ENCODE data around the gene ALDOB. TPM values are rescaled to one million over a fixed set of nuclear protein-coding genes. Genes with fewer than 3 reads are reported as not detected.

Gene ALDOB
- total and polyA plus RNA-seq, 2 of the 13 experiments (the other 11 are each of a cell fraction or from before 2014, with no cell fraction given) = 0.29 to 0.97 TPM

DNA sequence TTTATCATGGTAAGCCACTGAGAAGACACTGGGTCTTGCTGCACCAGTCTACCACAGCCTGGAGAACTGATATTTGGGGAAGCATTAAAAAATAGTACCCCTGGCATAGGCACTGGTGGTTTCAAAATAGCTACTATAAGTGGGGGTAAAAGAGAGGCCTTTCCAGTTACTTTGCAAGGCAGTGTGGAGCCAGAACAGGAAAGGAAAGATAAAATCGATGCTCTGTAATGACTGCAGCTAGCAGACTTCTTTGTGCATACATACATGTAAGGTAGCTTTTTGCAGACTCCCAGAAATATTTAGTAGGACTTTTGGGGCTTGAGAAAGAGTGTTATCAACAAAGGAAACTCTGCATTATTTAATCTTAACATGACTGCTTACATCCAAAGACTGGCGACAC is 31.3 kb upstream of the ALDOB start:
- in situ Hi-C loops (cut with HindIII; ENCODE audit: extremely low pct_ligation_motif_present, low pct_unique_long_range_greater_than_20kb) (no loop called here), intact Hi-C loops (cut with micrococcal nuclease; ENCODE audit: unreplicated experiment) (no loop called here)
- H3K79me2 ChIP-seq (ENCODE audit: insufficient read depth, low read length) = no peaks in the 10 kb centered on the region
- no TSS peak for BruUV-seq (replicated peaks)
- ATAC-seq = no peak
- no peak for DNase-seq (ENCODE audit: low spot score)
- no peak overlapping the region for H3K4me2 ChIP-seq (ENCODE audit: low read depth, low read length)
- no peak for FAIRE-seq
- H3K27me3 ChIP-seq (ENCODE audit: control insufficient read depth in 1 of 2, insufficient read depth in 2 of 2, low read length in 2 of 2) = no peaks in the 10 kb centered on the region
- WGBS (ENCODE audit: low lambda C conversion rate) = 25% methylated on average over 2 of the region's 2 CpGs
- no peak overlapping the region for H3K4me3 ChIP-seq (replicated peaks in 1 of 3; ENCODE audit: insufficient read depth in 1 of 3, low read depth in 2 of 3, low read length in 3 of 3)
- peaks cover 14% of the 10 kb centered on the region; the same call in 1 of the 2 replicates for H3K4me1 ChIP-seq (ENCODE audit: insufficient read depth, low read length)
- no peak overlapping the region for H3K27ac ChIP-seq (ENCODE audit: extremely low read length, insufficient read depth, low read length)
- CTCF ChIA-PET (ENCODE audit: low intra/inter-chr PET ratio, low total read pairs) = no interaction called here
- no peaks in the 10 kb centered on the region for H4K20me1 ChIP-seq (ENCODE audit: insufficient read depth, low read length)
- POLR2A ChIA-PET = no interaction called here
- H3K36me3 ChIP-seq (replicated peaks in 1 of 2; ENCODE audit: control insufficient read depth in 1 of 2, insufficient read depth in 2 of 2, low read length in 2 of 2) = no peaks in the 10 kb centered on the region
- no peak overlapping the region for H2AFZ ChIP-seq (ENCODE audit: low read length)
- no peaks in the 10 kb centered on the region for H3K9me3 ChIP-seq (ENCODE audit: low read length)
- TF ChIP-seq, protein P1, sequence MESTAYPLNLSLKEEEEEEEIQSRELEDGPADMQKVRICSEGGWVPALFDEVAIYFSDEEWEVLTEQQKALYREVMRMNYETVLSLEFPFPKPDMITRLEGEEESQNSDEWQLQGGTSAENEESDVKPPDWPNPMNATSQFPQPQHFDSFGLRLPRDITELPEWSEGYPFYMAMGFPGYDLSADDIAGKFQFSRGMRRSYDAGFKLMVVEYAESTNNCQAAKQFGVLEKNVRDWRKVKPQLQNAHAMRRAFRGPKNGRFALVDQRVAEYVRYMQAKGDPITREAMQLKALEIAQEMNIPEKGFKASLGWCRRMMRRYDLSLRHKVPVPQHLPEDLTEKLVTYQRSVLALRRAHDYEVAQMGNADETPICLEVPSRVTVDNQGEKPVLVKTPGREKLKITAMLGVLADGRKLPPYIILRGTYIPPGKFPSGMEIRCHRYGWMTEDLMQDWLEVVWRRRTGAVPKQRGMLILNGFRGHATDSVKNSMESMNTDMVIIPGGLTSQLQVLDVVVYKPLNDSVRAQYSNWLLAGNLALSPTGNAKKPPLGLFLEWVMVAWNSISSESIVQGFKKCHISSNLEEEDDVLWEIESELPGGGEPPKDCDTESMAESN (CRISPR knock-in tag; conservative IDR thresholded peaks at IDR 0.05) = no peak
- TF ChIP-seq XRCC5 (optimal IDR thresholded peaks at IDR 0.05; ENCODE audit: low read length) (no peak), THAP11 (CRISPR knock-in tag; IDR thresholded peaks at IDR 0.05) (no peak), ZNF20 (CRISPR knock-in tag; IDR thresholded peaks at IDR 0.05) (no peak), ELF1 (CRISPR knock-in tag; IDR thresholded peaks at IDR 0.05) (no peak), ZNF598 (CRISPR knock-in tag; IDR thresholded peaks at IDR 0.05; ENCODE audit: borderline replicate concordance) (no peak), ETV6 (CRISPR knock-in tag; conservative IDR thresholded peaks at IDR 0.05) (no peak), TGIF2 (CRISPR knock-in tag; IDR thresholded peaks at IDR 0.05) (no peak), SMAD3 (CRISPR knock-in tag; IDR thresholded peaks at IDR 0.05) (no peak), YY1 (IDR thresholded peaks at IDR 0.05; ENCODE audit: insufficient read depth, insufficient replicate concordance, low read depth, low read length) (no peak), PRPF4 (IDR thresholded peaks at IDR 0.05; ENCODE audit: low read depth, low read length, poor library complexity, severe bottlenecking) (no peak), TCF12 (IDR thresholded peaks at IDR 0.05) (no peak), TCF12 (CRISPR knock-in tag; IDR thresholded peaks at IDR 0.05) (no peak)
- TF ChIP-seq, protein P2, sequence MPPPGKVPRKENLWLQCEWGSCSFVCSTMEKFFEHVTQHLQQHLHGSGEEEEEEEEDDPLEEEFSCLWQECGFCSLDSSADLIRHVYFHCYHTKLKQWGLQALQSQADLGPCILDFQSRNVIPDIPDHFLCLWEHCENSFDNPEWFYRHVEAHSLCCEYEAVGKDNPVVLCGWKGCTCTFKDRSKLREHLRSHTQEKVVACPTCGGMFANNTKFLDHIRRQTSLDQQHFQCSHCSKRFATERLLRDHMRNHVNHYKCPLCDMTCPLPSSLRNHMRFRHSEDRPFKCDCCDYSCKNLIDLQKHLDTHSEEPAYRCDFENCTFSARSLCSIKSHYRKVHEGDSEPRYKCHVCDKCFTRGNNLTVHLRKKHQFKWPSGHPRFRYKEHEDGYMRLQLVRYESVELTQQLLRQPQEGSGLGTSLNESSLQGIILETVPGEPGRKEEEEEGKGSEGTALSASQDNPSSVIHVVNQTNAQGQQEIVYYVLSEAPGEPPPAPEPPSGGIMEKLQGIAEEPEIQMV (CRISPR knock-in tag; IDR thresholded peaks at IDR 0.05; ENCODE audit: low read depth) = no peak
- TF ChIP-seq, protein P3, sequence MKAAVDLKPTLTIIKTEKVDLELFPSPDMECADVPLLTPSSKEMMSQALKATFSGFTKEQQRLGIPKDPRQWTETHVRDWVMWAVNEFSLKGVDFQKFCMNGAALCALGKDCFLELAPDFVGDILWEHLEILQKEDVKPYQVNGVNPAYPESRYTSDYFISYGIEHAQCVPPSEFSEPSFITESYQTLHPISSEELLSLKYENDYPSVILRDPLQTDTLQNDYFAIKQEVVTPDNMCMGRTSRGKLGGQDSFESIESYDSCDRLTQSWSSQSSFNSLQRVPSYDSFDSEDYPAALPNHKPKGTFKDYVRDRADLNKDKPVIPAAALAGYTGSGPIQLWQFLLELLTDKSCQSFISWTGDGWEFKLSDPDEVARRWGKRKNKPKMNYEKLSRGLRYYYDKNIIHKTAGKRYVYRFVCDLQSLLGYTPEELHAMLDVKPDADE (CRISPR knock-in tag; IDR thresholded peaks at IDR 0.05) = no peak
- no peak overlapping the region for H3K9ac ChIP-seq (ENCODE audit: insufficient read depth, low read depth, low read length)
